Astrocyte (in vitro differentiated cells and primary cell): Measurements from ENCODE around the gene RFESD. TPM values are rescaled to one million over a fixed set of nuclear protein-coding genes. Genes with fewer than 3 reads are reported as not detected.

Experiments used
- DNase-seq: peaks from one replicate; pipeline ENCODE4 v3.0.0-alpha.2; 2010; ENCODE audit warnings: low read depth
- FAIRE-seq: peaks from 2 replicates; lab custom pipeline; 2011; peaks lifted over from hg19 to GRCh38; lab: Jason Lieb, UNC
- H2AFZ ChIP-seq: 2 replicates; pipeline ENCODE4 v1.6.0; 2012; ENCODE audit warnings: low read depth, low read length, inconsistent platforms
- H3K27ac ChIP-seq: 2 replicates; pipeline ENCODE4 v1.5.1; 2011; ENCODE audit warnings: low read depth, low read length, inconsistent platforms
- H3K27me3 ChIP-seq: 2 replicates; pipeline ENCODE4 v1.6.0; 2011; ENCODE audit warnings: low read length, inconsistent platforms; ENCODE audit not compliant: insufficient read depth
- H3K36me3 ChIP-seq: 2 replicates; pipeline ENCODE4 v1.5.1; 2011; ENCODE audit warnings: low read length, inconsistent platforms; ENCODE audit not compliant: insufficient read depth
- H3K4me1 ChIP-seq: 2 replicates; pipeline ENCODE4 v1.5.1; 2011; ENCODE audit warnings: low read length, inconsistent platforms; ENCODE audit not compliant: insufficient read depth
- H3K4me2 ChIP-seq: 2 replicates; pipeline ENCODE4 v1.6.0; 2012; ENCODE audit warnings: low read length, inconsistent platforms
- H3K4me3 ChIP-seq: 2 replicates; pipeline ENCODE4 v1.5.1; 2011; ENCODE audit warnings: low read depth, mild to moderate bottlenecking, low read length, inconsistent platforms; ENCODE audit not compliant: insufficient read depth
- H3K79me2 ChIP-seq: 2 replicates; pipeline ENCODE4 v1.6.0; 2012; ENCODE audit warnings: mild to moderate bottlenecking, low read length, inconsistent platforms; ENCODE audit not compliant: insufficient read depth
- H3K9ac ChIP-seq: 2 replicates; pipeline ENCODE4 v1.6.0; 2012; ENCODE audit warnings: mild to moderate bottlenecking, low read length, inconsistent platforms
- H3K9me3 ChIP-seq: 2 replicates; pipeline ENCODE4 v1.5.1; 2012; ENCODE audit warnings: low read depth, mild to moderate bottlenecking, low read length, inconsistent platforms; ENCODE audit not compliant: insufficient read depth
- H4K20me1 ChIP-seq: 2 replicates; pipeline ENCODE4 v1.6.0; 2012; ENCODE audit warnings: low read length, inconsistent platforms; ENCODE audit not compliant: insufficient read depth
- H3K27ac Mint-ChIP-seq: one replicate; pipeline ENCODE4 v1.8.0; 2021; ENCODE audit warnings: mild to moderate bottlenecking, mixed read lengths; ENCODE audit not compliant: unreplicated experiment
- H3K27me3 Mint-ChIP-seq: one replicate; pipeline ENCODE4 v1.8.0; 2021; ENCODE audit warnings: low read depth, mixed read lengths; ENCODE audit not compliant: unreplicated experiment
- H3K36me3 Mint-ChIP-seq: one replicate; pipeline ENCODE4 v1.8.0; 2021; ENCODE audit warnings: low read depth, mixed read lengths; ENCODE audit not compliant: unreplicated experiment
- H3K4me1 Mint-ChIP-seq: one replicate; pipeline ENCODE4 v1.8.0; 2021; ENCODE audit warnings: low read depth, mixed read lengths; ENCODE audit not compliant: unreplicated experiment
- H3K4me3 Mint-ChIP-seq: one replicate; pipeline ENCODE4 v1.8.0; 2021; ENCODE audit warnings: mild to moderate bottlenecking, moderate library complexity, mixed read lengths; ENCODE audit not compliant: unreplicated experiment
- H3K9me3 Mint-ChIP-seq: one replicate; pipeline ENCODE4 v1.8.0; 2021; ENCODE audit warnings: mild to moderate bottlenecking, mixed read lengths; ENCODE audit not compliant: unreplicated experiment
- EZH2 ChIP-seq: IDR thresholded peaks from 2 replicates; pipeline ENCODE4 v1.6.1; 2012; ENCODE audit warnings: mild to moderate bottlenecking, low read length, inconsistent platforms; ENCODE audit not compliant: insufficient read depth
- total RNA-seq: library from RNA; stranded (reverse); gene quantifications from 2 replicates; pipeline ENCODE4 v1.2.1, GENCODE V29; 2021
- TF ChIP-seq, protein P1 (sequence below): IDR thresholded peaks from 2 replicates; pipeline ENCODE4 v1.5.1; 2011; ENCODE audit warnings: low read depth, mild to moderate bottlenecking, inconsistent platforms, low read length, moderate library complexity; ENCODE audit not compliant: insufficient read depth

Gene RFESD
- total RNA-seq, 1 donor from 2014 or later: 2.2 TPM

- Histone ChIP-seq H3K4me2 (no peak overlapping the region), H3K4me1 (no peaks in the 10 kb centered on the region), H3K4me3 (no peak overlapping the region), H2AFZ (no peak overlapping the region), H4K20me1 (no peaks in the 10 kb centered on the region), H3K79me2 (no peaks in the 10 kb centered on the region), H3K27ac (no peak overlapping the region), H3K27me3 (no peaks in the 10 kb centered on the region), H3K36me3 (no peaks in the 10 kb centered on the region), H3K9me3 (no peaks in the 10 kb centered on the region), H3K9ac (no peak overlapping the region)
- DNase-seq (no peak), FAIRE-seq (no peak)
- no peak overlapping the region for H3K4me3 Mint-ChIP-seq
- TF ChIP-seq, protein P1, sequence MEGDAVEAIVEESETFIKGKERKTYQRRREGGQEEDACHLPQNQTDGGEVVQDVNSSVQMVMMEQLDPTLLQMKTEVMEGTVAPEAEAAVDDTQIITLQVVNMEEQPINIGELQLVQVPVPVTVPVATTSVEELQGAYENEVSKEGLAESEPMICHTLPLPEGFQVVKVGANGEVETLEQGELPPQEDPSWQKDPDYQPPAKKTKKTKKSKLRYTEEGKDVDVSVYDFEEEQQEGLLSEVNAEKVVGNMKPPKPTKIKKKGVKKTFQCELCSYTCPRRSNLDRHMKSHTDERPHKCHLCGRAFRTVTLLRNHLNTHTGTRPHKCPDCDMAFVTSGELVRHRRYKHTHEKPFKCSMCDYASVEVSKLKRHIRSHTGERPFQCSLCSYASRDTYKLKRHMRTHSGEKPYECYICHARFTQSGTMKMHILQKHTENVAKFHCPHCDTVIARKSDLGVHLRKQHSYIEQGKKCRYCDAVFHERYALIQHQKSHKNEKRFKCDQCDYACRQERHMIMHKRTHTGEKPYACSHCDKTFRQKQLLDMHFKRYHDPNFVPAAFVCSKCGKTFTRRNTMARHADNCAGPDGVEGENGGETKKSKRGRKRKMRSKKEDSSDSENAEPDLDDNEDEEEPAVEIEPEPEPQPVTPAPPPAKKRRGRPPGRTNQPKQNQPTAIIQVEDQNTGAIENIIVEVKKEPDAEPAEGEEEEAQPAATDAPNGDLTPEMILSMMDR: no peak
- TF ChIP-seq EZH2: no peak
- no peaks in the 10 kb centered on the region for H3K36me3 Mint-ChIP-seq
- H3K27me3 Mint-ChIP-seq: no peaks in the 10 kb centered on the region
- H3K9me3 Mint-ChIP-seq: no peaks in the 10 kb centered on the region
- H3K4me1 Mint-ChIP-seq: peaks cover 2% of the 10 kb centered on the region
- no peak overlapping the region for H3K27ac Mint-ChIP-seq
These were observed 43.8 kb downstream of the RFESD start for GRCh38 chr5:95690333-95690732.

GRCh38 chr5:95697781-95698681 lies 51.5 kb downstream of the RFESD start:
- no peak overlapping the region for H3K9ac ChIP-seq
- H3K36me3 ChIP-seq: no peaks in the 10 kb centered on the region
- H3K27me3 ChIP-seq: no peaks in the 10 kb centered on the region
- no peaks in the 10 kb centered on the region for H3K9me3 ChIP-seq
- H3K4me1 ChIP-seq: no peaks in the 10 kb centered on the region
- no peak overlapping the region for H2AFZ ChIP-seq
- no peak for DNase-seq
- H3K79me2 ChIP-seq: no peaks in the 10 kb centered on the region
- Mint-ChIP-seq H3K4me3 (no peak overlapping the region), H3K9me3 (no peaks in the 10 kb centered on the region), H3K36me3 (peaks cover 2% of the 10 kb centered on the region), H3K27ac (no peak overlapping the region), H3K4me1 (peaks cover 9% of the 10 kb centered on the region), H3K27me3 (no peaks in the 10 kb centered on the region)
- no peak for FAIRE-seq
- H3K27ac ChIP-seq: no peak overlapping the region
- no peak overlapping the region for H3K4me2 ChIP-seq
- TF ChIP-seq EZH2: no peak
- TF ChIP-seq, protein P1: no peak
- no peak overlapping the region for H3K4me3 ChIP-seq
- no peaks in the 10 kb centered on the region for H4K20me1 ChIP-seq

DNA sequence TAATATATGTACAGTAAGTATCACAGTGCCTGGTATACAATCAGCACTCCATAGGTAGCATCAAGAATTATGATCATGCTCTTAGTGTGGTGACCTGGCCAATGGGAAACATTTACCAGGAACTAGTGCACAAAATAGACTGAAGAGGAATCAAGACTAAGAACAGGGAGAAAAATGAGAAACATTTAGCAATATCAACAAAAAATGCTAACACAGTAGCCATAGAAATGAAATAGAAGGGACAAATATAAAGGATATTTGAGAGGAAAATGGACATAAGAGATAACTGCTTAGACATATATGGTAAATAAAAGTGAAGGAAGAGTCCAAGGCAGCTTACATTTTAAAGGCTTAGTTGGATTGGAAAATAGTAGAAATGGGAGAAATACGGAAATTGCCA lies 52.8 kb downstream of the RFESD start:
- DNase-seq: no peak
- FAIRE-seq: no peak
- H3K9me3 ChIP-seq: no peaks in the 10 kb centered on the region
- H3K27ac Mint-ChIP-seq: no peak overlapping the region
- no peak overlapping the region for H3K9ac ChIP-seq
- H3K36me3 Mint-ChIP-seq: peaks cover 2% of the 10 kb centered on the region
- no peak overlapping the region for H2AFZ ChIP-seq
- no peaks in the 10 kb centered on the region for H3K79me2 ChIP-seq
- H3K27me3 Mint-ChIP-seq: no peaks in the 10 kb centered on the region
- no peak overlapping the region for H3K4me3 Mint-ChIP-seq
- peaks cover 9% of the 10 kb centered on the region for H3K4me1 Mint-ChIP-seq
- H3K27me3 ChIP-seq: no peaks in the 10 kb centered on the region
- no peak overlapping the region for H3K27ac ChIP-seq
- H3K4me1 ChIP-seq: no peaks in the 10 kb centered on the region
- H3K36me3 ChIP-seq: no peaks in the 10 kb centered on the region
- H4K20me1 ChIP-seq: no peaks in the 10 kb centered on the region
- TF ChIP-seq EZH2: no peak
- TF ChIP-seq, protein P1: no peak
- no peak overlapping the region for H3K4me3 ChIP-seq
- H3K4me2 ChIP-seq: no peak overlapping the region
- H3K9me3 Mint-ChIP-seq: no peaks in the 10 kb centered on the region
